ENCODE results near the gene PAX5. TPM values are rescaled to one million over a fixed set of nuclear protein-coding genes. Genes with fewer than 3 reads are reported as not detected.

Gene PAX5
- total and polyA plus RNA-seq, 5 donors from 2014 or later, result 0.02 to 0.94 (median 0.15) TPM; not detected in 2

- no peaks in the 10 kb centered on the region for H3K36me3 Mint-ChIP-seq
- ATAC-seq (ENCODE audit: low read depth in 2 of 2) (no peak), DNase-seq (no peak)
- no peaks in the 10 kb centered on the region for H3K9me3 Mint-ChIP-seq
- peaks cover 5% of the 10 kb centered on the region for H3K27me3 Mint-ChIP-seq
- Histone ChIP-seq H3K27me3 (ENCODE audit: control insufficient read depth, insufficient read depth, low read length) (peaks cover 3% of the 10 kb centered on the region), H3K9me3 (ENCODE audit: control insufficient read depth in 2 of 2, low read length in 2 of 2) (no peaks in the 10 kb centered on the region), H3K27ac (ENCODE audit: insufficient read depth, low read length, poor library complexity, severe bottlenecking) (no peak overlapping the region), H3K4me1 (ENCODE audit: control insufficient read depth, insufficient read depth, low read length, poor library complexity, severe bottlenecking) (no peaks in the 10 kb centered on the region), H3K4me3 (ENCODE audit: low read depth, low read length) (no peak overlapping the region), H3K36me3 (ENCODE audit: control insufficient read depth, insufficient read depth, low read length) (no peaks in the 10 kb centered on the region)
- H3K27ac Mint-ChIP-seq, result no peak overlapping the region
- no peaks in the 10 kb centered on the region for H3K4me1 Mint-ChIP-seq
- H3K4me3 Mint-ChIP-seq, result no peak overlapping the region
Observed at GRCh38 chr9:36826581-36826980, 207.5 kb downstream of the PAX5 start.

- H3K4me1 ChIP-seq (ENCODE audit: control insufficient read depth, insufficient read depth, low read length, poor library complexity, severe bottlenecking), result no peaks in the 10 kb centered on the region
- Mint-ChIP-seq H3K4me3 (no peak overlapping the region), H3K27me3 (peaks cover 7% of the 10 kb centered on the region), H3K27ac (no peak overlapping the region), H3K36me3 (no peaks in the 10 kb centered on the region), H3K4me1 (no peaks in the 10 kb centered on the region), H3K9me3 (no peaks in the 10 kb centered on the region)
- no peaks in the 10 kb centered on the region for H3K36me3 ChIP-seq (ENCODE audit: control insufficient read depth, insufficient read depth, low read length)
- H3K27ac ChIP-seq (ENCODE audit: insufficient read depth, low read length, poor library complexity, severe bottlenecking), result no peak overlapping the region
- no peak overlapping the region for H3K4me3 ChIP-seq (ENCODE audit: low read depth, low read length)
- ATAC-seq (ENCODE audit: low read depth in 2 of 2) (no peak), DNase-seq (no peak)
- H3K27me3 ChIP-seq (ENCODE audit: control insufficient read depth, insufficient read depth, low read length), result no peaks in the 10 kb centered on the region
- H3K9me3 ChIP-seq (ENCODE audit: control insufficient read depth in 2 of 2, low read length in 2 of 2), result no peaks in the 10 kb centered on the region
Observed at GRCh38 chr9:36825179-36825578, 208.9 kb downstream of the PAX5 start.

GRCh38 chr9:36823934-36824333, 210.1 kb downstream of the PAX5 start:
- peaks cover 11% of the 10 kb centered on the region for H3K27me3 Mint-ChIP-seq
- no peak for DNase-seq

GRCh38 chr9:36823466-36823865, 210.6 kb downstream of the PAX5 start:
- no peak overlapping the region for H3K27ac ChIP-seq (ENCODE audit: insufficient read depth, low read length, poor library complexity, severe bottlenecking)
- no peak overlapping the region for H3K27ac Mint-ChIP-seq
- H3K27me3 Mint-ChIP-seq, result peaks cover 13% of the 10 kb centered on the region
- H3K4me1 ChIP-seq (ENCODE audit: control insufficient read depth, insufficient read depth, low read length, poor library complexity, severe bottlenecking), result no peaks in the 10 kb centered on the region
- no peak overlapping the region for H3K4me3 Mint-ChIP-seq
- peaks cover 0 to 3% (median under 1%) of the 10 kb centered on the region in 4 donors for H3K4me1 Mint-ChIP-seq
- DNase-seq, result no peak
- H3K9me3 Mint-ChIP-seq, result peaks cover 0 to 2% (median 0%) of the 10 kb centered on the region in 7 donors
- no peaks in the 10 kb centered on the region for H3K27me3 ChIP-seq (ENCODE audit: control insufficient read depth, insufficient read depth, low read length)
- no peaks in the 10 kb centered on the region for H3K9me3 ChIP-seq (ENCODE audit: control insufficient read depth in 2 of 2, low read length in 2 of 2)
- no peaks in the 10 kb centered on the region for H3K36me3 ChIP-seq (ENCODE audit: control insufficient read depth, insufficient read depth, low read length)
- H3K36me3 Mint-ChIP-seq, result no peaks in the 10 kb centered on the region
- no peak for ATAC-seq (ENCODE audit: low read depth in 2 of 2)
- H3K4me3 ChIP-seq (ENCODE audit: low read depth, low read length), result no peak overlapping the region

More at GRCh38 chr9:36823934-36824333, 210.1 kb downstream of the PAX5 start:
- Mint-ChIP-seq H3K36me3 (no peaks in the 10 kb centered on the region), H3K4me3 (no peak overlapping the region), H3K4me1 (no peaks in the 10 kb centered on the region), H3K27ac (no peak overlapping the region), H3K9me3 (peaks cover 0 to 2% (median 0%) of the 10 kb centered on the region in 7 donors)
- no peak overlapping the region for H3K4me3 ChIP-seq (ENCODE audit: low read depth, low read length)
- H3K4me1 ChIP-seq (ENCODE audit: control insufficient read depth, insufficient read depth, low read length, poor library complexity, severe bottlenecking), result no peaks in the 10 kb centered on the region
- no peaks in the 10 kb centered on the region for H3K36me3 ChIP-seq (ENCODE audit: control insufficient read depth, insufficient read depth, low read length)
- H3K27ac ChIP-seq (ENCODE audit: insufficient read depth, low read length, poor library complexity, severe bottlenecking), result no peak overlapping the region
- no peaks in the 10 kb centered on the region for H3K9me3 ChIP-seq (ENCODE audit: control insufficient read depth in 2 of 2, low read length in 2 of 2)
- no peak for ATAC-seq (ENCODE audit: low read depth in 2 of 2)
- H3K27me3 ChIP-seq (ENCODE audit: control insufficient read depth, insufficient read depth, low read length), result no peaks in the 10 kb centered on the region

GRCh38 chr9:36822201-36822600, 211.9 kb downstream of the PAX5 start:
- Histone ChIP-seq H3K36me3 (ENCODE audit: control insufficient read depth, insufficient read depth, low read length) (no peaks in the 10 kb centered on the region), H3K9me3 (ENCODE audit: control insufficient read depth in 2 of 2, low read length in 2 of 2) (no peaks in the 10 kb centered on the region), H3K4me1 (ENCODE audit: control insufficient read depth, insufficient read depth, low read length, poor library complexity, severe bottlenecking) (no peaks in the 10 kb centered on the region), H3K27me3 (ENCODE audit: control insufficient read depth, insufficient read depth, low read length) (no peaks in the 10 kb centered on the region), H3K27ac (ENCODE audit: insufficient read depth, low read length, poor library complexity, severe bottlenecking) (no peak overlapping the region), H3K4me3 (ENCODE audit: low read depth, low read length) (no peak overlapping the region)
- no peak overlapping the region for H3K4me3 Mint-ChIP-seq
- peaks cover 0 to 2% (median 0%) of the 10 kb centered on the region in 7 donors for H3K9me3 Mint-ChIP-seq
- ATAC-seq (ENCODE audit: low read depth in 2 of 2), result no peak
- peaks cover 15% of the 10 kb centered on the region for H3K27me3 Mint-ChIP-seq
- peak overlapping the region in 1 of 3 donors; percentile 27 for H3K27ac Mint-ChIP-seq
- no peaks in the 10 kb centered on the region for H3K36me3 Mint-ChIP-seq
- DNase-seq, result no peak
- peaks cover 0 to 3% (median under 1%) of the 10 kb centered on the region in 4 donors for H3K4me1 Mint-ChIP-seq

- Mint-ChIP-seq H3K27me3 (peaks cover 10% of the 10 kb centered on the region), H3K36me3 (no peaks in the 10 kb centered on the region), H3K4me3 (no peak overlapping the region), H3K4me1 (peaks cover 0 to 3% (median under 1%) of the 10 kb centered on the region in 4 donors), H3K9me3 (peaks cover 0 to 2% (median 0%) of the 10 kb centered on the region in 7 donors), H3K27ac (no peak overlapping the region)
- Histone ChIP-seq H3K27me3 (ENCODE audit: control insufficient read depth, insufficient read depth, low read length) (no peaks in the 10 kb centered on the region), H3K27ac (ENCODE audit: insufficient read depth, low read length, poor library complexity, severe bottlenecking) (no peak overlapping the region), H3K4me3 (ENCODE audit: low read depth, low read length) (no peak overlapping the region), H3K36me3 (ENCODE audit: control insufficient read depth, insufficient read depth, low read length) (no peaks in the 10 kb centered on the region), H3K4me1 (ENCODE audit: control insufficient read depth, insufficient read depth, low read length, poor library complexity, severe bottlenecking) (no peaks in the 10 kb centered on the region), H3K9me3 (ENCODE audit: control insufficient read depth in 2 of 2, low read length in 2 of 2) (no peaks in the 10 kb centered on the region)
- no peak for ATAC-seq (ENCODE audit: low read depth in 2 of 2)
- no peak for DNase-seq
Observed at GRCh38 chr9:36820392-36820861, 213.6 kb downstream of the PAX5 start.

GRCh38 chr9:36818965-36819870, 214.8 kb downstream of the PAX5 start:
- no peaks in the 10 kb centered on the region for H3K4me1 ChIP-seq (ENCODE audit: control insufficient read depth, insufficient read depth, low read length, poor library complexity, severe bottlenecking)
- H3K4me1 Mint-ChIP-seq, result peaks cover 0 to 3% (median under 1%) of the 10 kb centered on the region in 4 donors
- H3K9me3 Mint-ChIP-seq, result peaks cover 0 to 2% (median 0%) of the 10 kb centered on the region in 7 donors
- H3K27ac ChIP-seq (ENCODE audit: insufficient read depth, low read length, poor library complexity, severe bottlenecking), result no peak overlapping the region
- DNase-seq (no peak), ATAC-seq (ENCODE audit: low read depth in 2 of 2) (no peak)
- no peaks in the 10 kb centered on the region for H3K9me3 ChIP-seq (ENCODE audit: control insufficient read depth in 2 of 2, low read length in 2 of 2)
- no peaks in the 10 kb centered on the region for H3K36me3 ChIP-seq (ENCODE audit: control insufficient read depth, insufficient read depth, low read length)
- no peaks in the 10 kb centered on the region for H3K36me3 Mint-ChIP-seq
- no peaks in the 10 kb centered on the region for H3K27me3 ChIP-seq (ENCODE audit: control insufficient read depth, insufficient read depth, low read length)
- no peak overlapping the region for H3K27ac Mint-ChIP-seq
- H3K27me3 Mint-ChIP-seq, result peaks cover 10% of the 10 kb centered on the region
- no peak overlapping the region for H3K4me3 Mint-ChIP-seq
- no peak overlapping the region for H3K4me3 ChIP-seq (ENCODE audit: low read depth, low read length)

Data from CD4-positive, CD25-positive, alpha-beta regulatory T cell (primary cell).